A673 (cell line): ENCODE measurements around the gene CLIC5. TPM values are rescaled to one million over a fixed set of nuclear protein-coding genes. Genes with fewer than 3 reads are reported as not detected.

Experiments used
- BruUV-seq: library from RNA; stranded (reverse); fragments of 400-500 nt; replicated peaks from 2 replicates; lab custom pipeline; 2021; lab: Mats Ljungman, UMichigan
- CTCF ChIA-PET: fragments of 300-600 bp; sonication (Branson Sonifier 250); formaldehyde crosslinking; loops from one replicate; lab custom pipeline; 2022; ENCODE audit warnings: antibody characterized with exemption; lab: Charles Lee
- POLR2A ChIA-PET: fragments of 300-600 bp; sonication (Branson Sonifier 250); formaldehyde crosslinking; loops from one replicate; lab custom pipeline; 2022; ENCODE audit warnings: antibody characterized with exemption; ENCODE audit not compliant: low non-redundant PET; lab: Charles Lee
- DNase-seq: peaks from one replicate; pipeline ENCODE4 v3.0.0-alpha.2; 2015; ENCODE audit warnings: low spot score
- H3K27ac ChIP-seq: fragments of 200-600 bp; sonication (generic); 2 replicates; pipeline ENCODE4 v1.5.1; 2016; ENCODE audit warnings: mixed run types, low read depth, mild to moderate bottlenecking, mixed read lengths, antibody characterized with exemption, low read length; ENCODE audit not compliant: poor library complexity, severe bottlenecking
- H3K27me3 ChIP-seq: fragments of 200-600 bp; sonication (generic); replicated peaks from 2 replicates; pipeline ENCODE4 v1.6.1; 2017; ENCODE audit warnings: mixed run types, low read depth, mild to moderate bottlenecking, mixed read lengths, antibody characterized with exemption, low read length; ENCODE audit not compliant: insufficient read depth, poor library complexity
- H3K36me3 ChIP-seq: fragments of 200-600 bp; sonication (generic); 2 replicates; pipeline ENCODE4 v1.6.1; 2016; ENCODE audit warnings: mixed run types, mild to moderate bottlenecking, mixed read lengths, antibody characterized with exemption, low read length; ENCODE audit not compliant: insufficient read depth, poor library complexity, severe bottlenecking
- H3K4me1 ChIP-seq: fragments of 200-600 bp; sonication (generic); 2 replicates; pipeline ENCODE4 v1.6.1; 2017; ENCODE audit warnings: mixed run types, mild to moderate bottlenecking, mixed read lengths, antibody characterized with exemption, low read length; ENCODE audit not compliant: insufficient read depth, poor library complexity, severe bottlenecking
- H3K4me3 ChIP-seq: fragments of 200-600 bp; sonication (generic); 2 replicates; pipeline ENCODE4 v1.5.1; 2016; ENCODE audit warnings: low read depth, mixed run types, mild to moderate bottlenecking, mixed read lengths, low read length; ENCODE audit not compliant: poor library complexity, severe bottlenecking
- H3K9me3 ChIP-seq: fragments of 200-600 bp; sonication (generic); 2 replicates; pipeline ENCODE4 v1.6.1; 2016; ENCODE audit warnings: mixed run types, low read depth, mild to moderate bottlenecking, mixed read lengths, antibody characterized with exemption, low read length; ENCODE audit not compliant: poor library complexity, severe bottlenecking
- CTCF ChIP-seq: fragments of 300-800, 200-600 bp; sonication (generic); conservative IDR thresholded peaks from 2 replicates; pipeline ENCODE4 v1.5.1; 2017; ENCODE audit warnings: low read depth, mild to moderate bottlenecking, antibody characterized with exemption, low read length, moderate library complexity, mixed read lengths
- EZH2 ChIP-seq: fragments of 200-600 bp; sonication (generic); IDR thresholded peaks from 2 replicates; pipeline ENCODE4 v1.6.1; 2017; ENCODE audit warnings: borderline replicate concordance, low read depth, mild to moderate bottlenecking, mixed read lengths, antibody characterized with exemption, low read length; ENCODE audit not compliant: poor library complexity, severe bottlenecking
- intact Hi-C: fragments of 100-400 bp; cut with micrococcal nuclease; formaldehyde crosslinking; loops from one replicate; pipeline ENCODE4 v1.10.0; 2022; ENCODE audit not compliant: unreplicated experiment
- total RNA-seq: library from RNA; stranded (reverse); gene quantifications from 2 replicates; pipeline ENCODE4 v1.2.3, GENCODE V29; 2021

Gene CLIC5
- total RNA-seq, 1 experiment from 2014 or later = not detected

GRCh38 chr6:45896783-45897441 lies 118.7 kb downstream of the CLIC5 start:
- no TSS peak for BruUV-seq
- no peak for DNase-seq
- H3K4me1 ChIP-seq = no peaks in the 10 kb centered on the region
- ChIA-PET CTCF (no interaction called here), POLR2A (no interaction called here)
- no peak for TF ChIP-seq EZH2
- no peak for TF ChIP-seq CTCF
- H3K27me3 ChIP-seq = no peaks in the 10 kb centered on the region
- no peak overlapping the region for H3K4me3 ChIP-seq
- intact Hi-C loops = no loop called here
- H3K9me3 ChIP-seq = no peaks in the 10 kb centered on the region
- H3K27ac ChIP-seq = no peak overlapping the region
- H3K36me3 ChIP-seq = no peaks in the 10 kb centered on the region

GRCh38 chr6:45895569-45895968 lies 120.1 kb downstream of the CLIC5 start:
- DNase-seq = no peak
- intact Hi-C loops = no loop called here
- CTCF ChIA-PET = no interaction called here
- H3K9me3 ChIP-seq = no peaks in the 10 kb centered on the region
- no peaks in the 10 kb centered on the region for H3K27me3 ChIP-seq
- no TSS peak for BruUV-seq
- no peaks in the 10 kb centered on the region for H3K4me1 ChIP-seq
- H3K27ac ChIP-seq = no peak overlapping the region
- no peak overlapping the region for H3K4me3 ChIP-seq
- TF ChIP-seq CTCF (no peak), EZH2 (no peak)
- no peaks in the 10 kb centered on the region for H3K36me3 ChIP-seq
- POLR2A ChIA-PET = no interaction called here

- ChIA-PET CTCF (no interaction called here), POLR2A (no interaction called here)
- H3K27ac ChIP-seq = no peak overlapping the region
- TF ChIP-seq EZH2 = no peak
- no peak for TF ChIP-seq CTCF
- intact Hi-C loops = no loop called here
- H3K4me3 ChIP-seq = no peak overlapping the region
- no peak for DNase-seq
- no peaks in the 10 kb centered on the region for H3K9me3 ChIP-seq
- no TSS peak for BruUV-seq
- peaks cover 5% of the 10 kb centered on the region for H3K27me3 ChIP-seq
- H3K4me1 ChIP-seq = no peaks in the 10 kb centered on the region
- H3K36me3 ChIP-seq = no peaks in the 10 kb centered on the region
Measured at GRCh38 chr6:45892696-45893245, 122.9 kb downstream of the CLIC5 start.
